Neural progenitor cell (in vitro differentiated cells): ENCODE results near the gene EFEMP1.

ENCODE experiments used
- CTCF ChIP-seq: fragments of 200-600 bp; sonication (generic); IDR thresholded peaks from 2 replicates; pipeline ENCODE4 v1.5.1; 2017; ENCODE audit warnings: antibody characterized with exemption, mild to moderate bottlenecking
- EZH2phosphoT487 ChIP-seq: fragments of 200-600 bp; sonication (generic); IDR thresholded peaks from 2 replicates; pipeline ENCODE4 v1.6.1; 2017; ENCODE audit warnings: antibody characterized with exemption

GRCh38 chr2:55949613-55950012 lies 26.0 kb upstream of the EFEMP1 start:
- TF ChIP-seq CTCF: no peak
- no peak for TF ChIP-seq EZH2phosphoT487
